ENCODE data around the gene PSMC3.

The PSMC3 gene

GRCh38 chr11:47426062-47426956, at the start of gene PSMC3:
Gene PSMC3, minus strand, starts transcription at chr11:47426439. Its CDS starts 160 bp downstream, at chr11:47426279.
- peak; percentile 97 for DNase-seq (ENCODE audit: low read depth)

DNA sequence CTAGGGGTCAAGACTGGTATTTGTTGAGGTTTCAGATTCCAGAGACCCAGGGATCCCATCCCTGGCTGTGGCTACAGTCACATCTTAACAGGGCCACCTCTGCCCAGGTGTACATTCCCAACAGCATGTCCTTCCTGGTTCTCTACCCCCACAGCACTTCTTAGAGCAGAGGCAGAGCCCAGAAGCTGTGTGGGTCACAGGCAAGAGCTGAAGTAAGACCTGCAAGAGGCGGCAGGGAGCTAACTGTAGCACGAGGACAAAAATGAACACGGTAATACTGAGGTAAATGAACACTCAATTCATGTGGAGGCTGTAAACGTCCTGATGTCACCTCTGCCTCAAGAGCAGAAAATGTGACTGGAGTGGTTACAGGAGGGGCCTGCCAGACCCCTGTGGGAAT, 44.4 kb upstream of the PSMC3 start:
- DNase-seq (ENCODE audit: low read depth), result no peak

DNA sequence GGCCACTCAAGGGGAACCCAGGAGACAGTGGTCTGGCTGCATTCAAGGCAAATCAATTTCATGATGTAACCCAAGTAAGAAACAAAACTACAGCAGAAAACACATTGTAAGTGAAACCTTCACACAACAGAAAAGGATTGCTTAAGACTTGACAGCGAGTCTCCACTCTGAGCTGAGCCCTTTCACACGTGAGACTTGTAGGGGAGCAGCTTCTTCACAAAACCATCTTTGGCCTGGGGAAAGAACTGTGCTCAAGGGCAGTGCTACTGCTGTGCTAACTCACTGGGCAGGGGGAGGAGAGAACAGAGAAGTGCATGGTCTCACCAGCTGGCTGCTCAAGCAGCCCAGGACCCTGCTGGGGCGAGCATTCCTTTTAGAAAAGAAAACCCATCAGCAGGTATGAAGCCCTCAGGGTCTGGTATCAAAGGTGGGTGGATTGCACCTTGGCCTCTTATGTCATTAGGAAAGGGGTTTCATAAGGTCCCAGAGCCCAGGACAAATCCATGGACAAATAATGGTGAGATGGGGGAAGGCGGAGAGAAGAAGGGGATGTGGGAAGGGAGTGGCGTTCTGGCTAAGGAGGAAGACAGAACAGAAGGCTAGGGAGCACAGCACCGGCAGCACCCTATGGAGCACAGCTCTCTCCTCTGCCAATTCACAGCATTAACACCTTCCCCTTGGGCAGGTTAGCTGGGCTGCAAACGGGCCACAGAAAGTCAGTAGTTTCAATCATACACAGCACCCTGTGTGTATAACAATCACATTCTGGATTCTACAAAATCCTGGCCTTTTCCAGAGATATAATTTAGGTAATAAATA, 43.3 kb upstream of the PSMC3 start:
- DNase-seq (ENCODE audit: low read depth), result no peak

DNA sequence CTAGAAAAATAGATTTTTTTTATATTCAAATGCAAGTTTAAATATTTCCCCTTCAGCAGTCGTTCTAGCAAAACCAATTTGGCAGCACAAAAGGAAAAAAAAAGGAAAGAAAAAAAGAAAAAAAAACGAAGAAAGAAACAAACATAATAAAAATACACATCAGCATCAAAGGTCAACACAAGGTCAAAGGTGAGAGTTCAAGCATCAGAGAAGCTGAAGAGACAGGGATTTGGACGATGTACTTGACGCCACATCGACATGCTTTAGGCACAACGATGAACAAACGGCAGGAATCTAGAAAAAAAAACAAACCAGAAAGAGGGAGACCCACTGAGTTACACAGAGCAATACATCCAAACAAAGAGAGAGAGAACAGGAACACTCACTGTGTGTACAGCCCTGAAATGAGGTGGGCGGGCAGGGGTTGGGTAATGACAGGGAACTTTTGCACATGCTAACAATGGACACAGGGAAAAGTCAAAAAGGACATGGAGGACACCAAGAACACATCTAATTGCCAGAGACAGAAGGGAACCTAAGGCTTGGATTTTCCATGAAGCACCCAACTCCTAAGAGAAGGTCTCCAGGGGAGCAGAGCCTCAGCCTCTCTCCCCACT, 42.5 kb upstream of the PSMC3 start:
- no peak for DNase-seq (ENCODE audit: low read depth)

DNA sequence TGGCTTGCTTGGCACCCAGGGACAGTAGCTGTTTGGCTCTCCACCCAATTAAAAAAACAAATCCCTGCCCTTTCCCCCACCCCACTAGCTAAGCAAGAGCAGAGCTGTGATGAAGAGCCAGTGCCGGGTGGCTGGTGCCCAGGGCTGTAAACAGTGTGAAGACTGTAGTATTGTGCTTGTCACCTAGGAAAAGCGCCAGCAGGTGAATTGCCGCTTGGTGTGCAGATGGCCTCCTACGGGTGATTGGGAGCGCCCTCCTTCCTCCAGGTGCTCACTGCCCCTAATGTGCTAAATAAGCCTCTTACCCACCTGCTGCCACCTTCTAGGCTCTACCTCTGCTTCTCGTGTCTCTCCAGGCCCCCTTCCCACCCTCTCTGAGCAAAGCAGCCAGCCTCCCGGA, 41.1 kb upstream of the PSMC3 start:
- DNase-seq (ENCODE audit: low read depth), result no peak

DNA sequence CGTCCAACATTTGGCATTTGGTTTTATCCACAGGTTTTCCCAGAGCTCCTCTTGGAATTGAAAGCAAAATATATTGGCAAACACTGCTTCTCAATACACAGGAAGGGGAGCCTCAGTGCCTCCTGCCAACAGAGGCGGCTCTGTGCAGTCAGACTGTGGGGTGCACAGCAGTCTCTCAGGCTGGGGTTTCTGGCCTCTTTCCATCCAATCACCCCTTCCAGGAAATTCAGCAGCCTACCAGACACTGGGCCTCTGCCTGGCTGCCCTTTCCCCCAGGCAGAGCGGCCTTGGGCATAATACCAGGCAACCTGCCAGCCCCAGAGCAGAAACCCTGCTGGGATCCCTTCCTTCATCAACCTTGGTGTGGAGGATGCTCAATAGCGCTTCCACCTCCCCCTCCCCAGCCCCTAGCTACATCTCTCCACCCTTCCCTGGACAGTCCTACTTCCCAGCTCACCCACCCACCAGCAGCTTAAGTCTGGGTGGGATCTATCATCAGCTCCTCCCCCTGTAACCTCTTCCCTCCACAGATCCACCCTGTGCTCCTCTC, 40.5 kb upstream of the PSMC3 start:
- no peak for DNase-seq (ENCODE audit: low read depth)

GRCh38 chr11:47466201-47466600, 40.0 kb upstream of the PSMC3 start:
- DNase-seq (ENCODE audit: low read depth), result no peak

- no peak for DNase-seq (ENCODE audit: low read depth)
These were observed 38.2 kb upstream of the PSMC3 start for GRCh38 chr11:47464483-47464882.

- no peak for DNase-seq (ENCODE audit: low read depth)
These were observed 35.6 kb upstream of the PSMC3 start for GRCh38 chr11:47461876-47462275.

GRCh38 chr11:47460571-47461235, 34.5 kb upstream of the PSMC3 start:
- no peak for DNase-seq (ENCODE audit: low read depth)

DNA sequence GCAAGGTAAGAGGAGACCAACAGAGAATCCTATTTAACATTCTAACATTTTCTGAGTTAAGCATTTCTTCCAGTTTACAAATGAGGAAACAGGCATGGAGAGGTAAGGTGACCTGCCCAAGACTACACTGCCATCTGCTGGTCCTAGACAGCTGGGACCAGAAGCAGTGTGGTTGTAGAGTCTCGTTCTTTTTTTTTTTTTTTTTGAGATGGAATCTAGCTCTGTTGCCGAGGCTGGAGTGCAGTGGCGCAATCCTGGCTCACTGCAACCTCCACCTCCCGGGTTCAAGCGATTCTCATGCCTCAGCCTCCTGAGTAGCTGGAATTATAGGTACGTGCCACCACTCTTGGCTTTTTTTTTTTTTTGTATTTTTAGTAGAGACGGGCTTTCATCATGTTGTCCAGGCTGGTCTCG, 28.0 kb upstream of the PSMC3 start:
- DNase-seq (ENCODE audit: low read depth), result peak; percentile 18

DNA sequence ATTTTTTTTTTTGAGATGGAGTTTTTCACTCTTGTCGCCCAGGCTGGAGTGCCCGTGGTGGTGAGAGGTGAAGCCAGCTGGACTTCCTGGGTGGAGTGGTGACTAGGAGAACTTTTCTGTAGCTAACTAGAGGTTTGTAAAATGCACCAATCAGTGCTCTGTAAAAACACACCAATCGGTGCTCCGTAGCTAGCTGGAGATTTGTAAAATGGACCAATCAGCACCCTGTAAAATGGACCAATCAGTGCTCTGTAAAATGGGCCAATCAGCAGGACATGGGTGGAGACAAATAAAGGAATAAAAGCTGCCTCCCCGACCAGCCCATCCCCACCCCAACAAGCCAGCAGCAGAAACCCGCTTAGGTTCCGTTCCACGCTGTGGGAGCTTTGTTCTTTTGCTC, 27.1 kb upstream of the PSMC3 start:
- no peak for DNase-seq (ENCODE audit: low read depth)

DNA sequence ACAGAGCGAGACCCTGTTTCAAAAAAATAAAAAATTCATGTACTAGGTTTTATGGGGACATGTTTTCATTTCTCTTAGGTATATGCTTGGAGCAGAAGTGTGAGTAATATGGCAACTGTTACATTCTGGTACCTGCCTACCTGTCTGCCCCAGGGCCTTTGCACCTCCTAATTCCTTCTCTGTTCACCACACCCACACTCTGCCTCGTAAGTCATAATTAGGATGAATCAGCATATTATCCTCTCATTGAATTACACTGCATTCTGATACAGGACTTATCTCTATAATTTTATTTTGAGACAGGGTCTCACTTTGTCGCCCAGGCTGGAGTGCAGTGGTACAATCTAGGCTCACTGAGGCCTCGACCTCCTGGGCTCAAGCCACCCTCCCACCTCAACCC, 25.8 kb upstream of the PSMC3 start:
- no peak for DNase-seq (ENCODE audit: low read depth)

DNA sequence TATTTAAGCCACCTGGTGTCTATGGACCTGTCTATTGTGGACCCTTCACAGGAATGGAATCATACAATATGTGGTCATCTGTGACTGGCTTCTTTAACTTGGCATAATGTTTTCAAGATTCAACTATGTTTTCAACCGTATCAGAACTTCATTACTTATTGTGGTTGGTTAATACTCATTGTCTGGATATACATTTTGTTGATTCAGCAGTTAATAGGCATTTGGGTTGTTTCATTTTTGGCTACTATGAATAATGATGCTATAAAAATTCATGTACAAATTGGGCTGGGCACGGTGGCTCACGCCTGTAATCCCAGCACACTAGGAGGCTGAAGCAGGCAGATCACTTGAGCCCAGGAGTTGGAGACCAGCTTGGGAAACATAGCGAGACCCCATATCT, 25.2 kb upstream of the PSMC3 start:
- DNase-seq (ENCODE audit: low read depth), result no peak

DNA sequence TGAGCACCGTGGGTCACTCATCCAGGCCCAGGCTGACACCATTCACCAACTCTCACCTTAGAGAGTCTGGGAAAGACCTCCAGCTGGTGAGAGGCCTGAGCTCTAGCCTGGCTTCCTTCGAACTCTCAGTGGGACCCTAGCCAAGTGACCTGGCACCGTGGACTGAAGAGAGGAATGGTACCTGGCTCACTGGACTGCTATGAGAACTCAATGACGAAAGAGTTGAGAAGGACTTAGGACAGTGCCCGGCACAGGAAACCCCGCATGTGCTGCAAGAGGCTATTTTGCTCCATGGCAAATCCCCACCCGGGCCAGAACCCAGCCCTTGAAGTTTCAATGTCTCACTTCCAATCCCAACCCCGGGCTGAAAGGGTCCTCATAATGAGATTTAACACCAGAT, 23.3 kb upstream of the PSMC3 start:
- DNase-seq (ENCODE audit: low read depth), result no peak

- DNase-seq (ENCODE audit: low read depth), result no peak
These were observed 22.6 kb upstream of the PSMC3 start, which contains the start of gene RAPSN for GRCh38 chr11:47448566-47449427. Gene RAPSN, minus strand, starts transcription at chr11:47449136. Its CDS starts 172 bp downstream, at chr11:47448964.

DNA sequence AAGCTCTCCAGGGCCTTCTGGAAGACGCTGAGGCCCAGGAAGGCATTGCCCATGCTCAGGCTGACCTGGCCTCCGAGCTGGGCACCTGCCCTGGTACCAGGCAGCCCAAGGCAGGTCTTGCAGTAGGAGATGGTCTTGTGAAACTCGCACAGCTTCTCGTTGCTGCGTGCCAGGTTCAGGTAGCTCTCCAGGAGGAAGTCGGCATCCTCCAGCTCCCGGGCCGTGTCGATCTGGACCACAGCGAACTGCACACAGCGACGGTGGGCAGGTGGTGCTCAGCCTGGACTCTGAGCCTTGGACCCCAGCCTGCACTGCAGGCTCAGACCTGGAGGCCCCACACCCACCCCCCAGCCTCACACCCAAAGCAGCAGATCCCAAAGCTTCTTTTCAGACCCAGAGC, 21.7 kb upstream of the PSMC3 start:
- no peak for DNase-seq (ENCODE audit: low read depth)

GRCh38 chr11:47446833-47447232, 20.6 kb upstream of the PSMC3 start:
- no peak for DNase-seq (ENCODE audit: low read depth)

DNA sequence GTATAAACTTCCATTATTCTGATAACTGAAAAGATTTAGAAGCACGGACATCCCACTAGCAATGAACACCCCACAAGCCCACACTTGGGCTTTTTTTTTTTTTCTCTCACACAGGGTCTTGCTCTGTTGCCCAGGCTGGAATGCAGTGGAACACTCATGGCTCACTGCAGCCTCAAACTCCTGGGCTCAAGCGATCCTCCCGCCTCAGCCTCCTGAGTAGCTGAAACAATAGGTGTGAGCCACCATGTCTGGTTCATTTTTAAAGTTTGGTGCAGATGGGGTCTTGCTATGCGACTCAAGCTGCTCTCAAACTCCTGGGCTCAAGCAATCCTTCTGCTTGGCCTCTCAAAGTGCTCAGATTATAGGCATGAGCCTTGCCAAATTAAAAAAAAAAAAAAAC, 19.6 kb upstream of the PSMC3 start:
- DNase-seq (ENCODE audit: low read depth), result no peak

DNA sequence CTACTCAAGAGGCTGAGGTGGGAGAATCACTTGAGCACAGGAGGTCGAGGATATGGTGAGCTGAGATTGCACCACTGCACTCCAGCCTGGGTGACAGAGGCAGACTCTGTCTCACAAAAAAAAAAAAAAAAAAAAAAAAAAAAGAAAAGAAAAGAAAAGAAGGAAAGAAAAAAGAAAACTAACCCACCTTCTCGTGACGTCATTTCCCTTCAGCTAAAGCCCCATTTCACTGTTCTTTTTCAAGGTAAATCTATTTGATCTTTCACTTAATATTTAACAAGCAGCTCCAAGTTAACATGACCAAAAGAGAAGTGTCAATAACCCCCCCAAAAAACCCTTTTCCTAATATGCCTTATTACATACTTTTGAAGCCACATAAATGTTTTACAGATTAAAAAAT, 17.6 kb upstream of the PSMC3 start:
- no peak for DNase-seq (ENCODE audit: low read depth)
